SK-N-MC (cell line): ENCODE results near the gene AATK.

Experiments
- DNase-seq: peaks from one replicate; pipeline ENCODE4 v3.0.0-alpha.2; 2011; ENCODE audit warnings: low read depth, low spot score
- H3K27ac ChIP-seq: fragments of 200-600 bp; sonication (generic); 2 replicates; pipeline ENCODE4 v1.5.1; 2016; ENCODE audit warnings: mixed run types
- H3K36me3 ChIP-seq: fragments of 200-600 bp; sonication (generic); 2 replicates; pipeline ENCODE4 v1.6.1; 2017; ENCODE audit warnings: antibody characterized with exemption, low read length, mixed read lengths; ENCODE audit not compliant: insufficient read depth
- H3K4me3 ChIP-seq: fragments of 200-600 bp; sonication (generic); 2 replicates; pipeline ENCODE4 v1.5.1; 2016
- H3K9ac ChIP-seq: fragments of 200-600 bp; sonication (generic); 2 replicates; pipeline ENCODE4 v1.8.0; 2017; ENCODE audit warnings: mixed run types, mixed read lengths; ENCODE audit not compliant: insufficient read length
- H3K9me3 ChIP-seq: fragments of 200-600 bp; sonication (generic); 2 replicates; pipeline ENCODE4 v1.6.1; 2017; ENCODE audit warnings: low read depth, mild to moderate bottlenecking, antibody characterized with exemption, low read length, moderate library complexity, mixed read lengths
- EZH2 ChIP-seq: fragments of 200-600 bp; sonication (generic); IDR thresholded peaks from one replicate; pipeline ENCODE4 v1.6.1; 2017; ENCODE audit warnings: antibody characterized with exemption
- FOXP2 ChIP-seq: optimal IDR thresholded peaks from 2 replicates; pipeline ENCODE3; 2011; ENCODE audit warnings: mild to moderate bottlenecking, moderate library complexity; ENCODE audit not compliant: insufficient read depth; ENCODE audit errors: extremely low read length, control extremely low read depth
- POLR2AphosphoS5 ChIP-seq: IDR thresholded peaks from 2 replicates; pipeline ENCODE4 v1.6.1; 2012; ENCODE audit warnings: mild to moderate bottlenecking, low read depth, low read length, borderline replicate concordance

Gene AATK

GRCh38 chr17:81193051-81193410 is 27.0 kb upstream of the AATK start:
- no peaks in the 10 kb centered on the region for H3K9me3 ChIP-seq
- TF ChIP-seq POLR2AphosphoS5 (no peak), EZH2 (no peak), FOXP2 (no peak)
- no peak overlapping the region for H3K4me3 ChIP-seq
- H3K9ac ChIP-seq = no peak overlapping the region
- no peak overlapping the region for H3K27ac ChIP-seq
- H3K36me3 ChIP-seq = no peaks in the 10 kb centered on the region
- DNase-seq = no peak

GRCh38 chr17:81192386-81193050 is 26.5 kb upstream of the AATK start:
- Histone ChIP-seq H3K4me3 (no peak overlapping the region), H3K9ac (no peak overlapping the region), H3K9me3 (no peaks in the 10 kb centered on the region), H3K36me3 (no peaks in the 10 kb centered on the region), H3K27ac (no peak overlapping the region)
- TF ChIP-seq FOXP2 (no peak), EZH2 (no peak), POLR2AphosphoS5 (no peak)
- DNase-seq = no peak

DNA sequence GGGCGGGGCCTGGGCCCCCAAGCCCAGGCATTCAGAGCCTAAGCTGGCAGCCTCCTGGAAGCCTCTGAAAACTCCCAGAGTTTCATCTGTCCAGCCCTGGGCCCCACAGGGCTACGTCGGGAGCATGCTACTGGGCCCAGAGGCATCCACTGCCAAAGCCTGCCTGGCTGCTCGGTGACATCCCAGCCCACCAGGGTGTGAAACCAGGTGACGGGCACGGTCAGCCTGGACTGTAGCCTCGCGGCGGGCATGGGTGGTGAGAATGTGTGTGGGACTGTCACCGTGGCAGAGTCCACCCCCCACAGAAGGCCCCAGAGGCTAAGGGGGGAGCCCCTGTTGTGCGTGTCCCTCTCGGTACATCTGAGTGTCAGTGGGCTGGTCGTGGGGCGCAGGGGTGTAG is 25.6 kb upstream of the AATK start:
- Histone ChIP-seq H3K36me3 (no peaks in the 10 kb centered on the region), H3K4me3 (no peak overlapping the region)
- TF ChIP-seq FOXP2 (no peak), POLR2AphosphoS5 (no peak), EZH2 (no peak)

GRCh38 chr17:81191116-81191515 is 25.1 kb upstream of the AATK start:
- H3K27ac ChIP-seq = no peak overlapping the region
- DNase-seq = no peak
- no peaks in the 10 kb centered on the region for H3K36me3 ChIP-seq
- H3K9me3 ChIP-seq = no peaks in the 10 kb centered on the region
- TF ChIP-seq FOXP2 (no peak), POLR2AphosphoS5 (no peak), EZH2 (no peak)
- no peak overlapping the region for H3K9ac ChIP-seq
- no peak overlapping the region for H3K4me3 ChIP-seq

More for the DNA sequence above, 25.6 kb upstream of the AATK start:
- Histone ChIP-seq H3K9me3 (no peaks in the 10 kb centered on the region), H3K27ac (no peak overlapping the region), H3K9ac (no peak overlapping the region)
- no peak for DNase-seq

GRCh38 chr17:81190591-81190990 is 24.6 kb upstream of the AATK start:
- DNase-seq = no peak
- H3K4me3 ChIP-seq = no peak overlapping the region
- TF ChIP-seq FOXP2 (no peak), POLR2AphosphoS5 (no peak), EZH2 (no peak)
- H3K36me3 ChIP-seq = no peaks in the 10 kb centered on the region
- H3K27ac ChIP-seq = no peak overlapping the region
- no peaks in the 10 kb centered on the region for H3K9me3 ChIP-seq
- H3K9ac ChIP-seq = no peak overlapping the region

GRCh38 chr17:81189670-81190530 is 23.9 kb upstream of the AATK start:
- no peak for DNase-seq
- Histone ChIP-seq H3K9ac (no peak overlapping the region), H3K27ac (no peak overlapping the region), H3K9me3 (no peaks in the 10 kb centered on the region), H3K4me3 (no peak overlapping the region), H3K36me3 (no peaks in the 10 kb centered on the region)
- TF ChIP-seq POLR2AphosphoS5 = no peak
- TF ChIP-seq FOXP2 = no peak
- no peak for TF ChIP-seq EZH2

DNA sequence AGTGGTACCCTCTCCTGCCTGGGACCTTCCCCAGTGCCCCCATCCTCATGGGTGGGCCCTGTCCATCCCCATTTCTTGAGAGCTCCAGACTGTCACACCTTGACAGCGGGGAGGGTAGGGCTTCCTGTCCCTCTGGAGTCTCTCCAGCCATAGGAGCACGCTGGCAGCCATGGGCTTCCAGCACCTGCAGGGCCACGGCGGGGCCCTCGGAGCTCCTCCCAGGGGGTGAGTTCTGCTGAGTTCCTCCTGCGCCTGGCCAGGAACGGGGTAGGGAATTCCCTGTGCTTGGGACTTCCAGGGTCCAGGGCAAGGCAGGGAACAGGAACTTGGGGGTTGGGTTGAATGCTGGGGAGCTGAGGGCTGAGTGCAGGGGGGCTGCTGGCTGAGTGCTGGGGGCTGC is 23.0 kb upstream of the AATK start:
- no peaks in the 10 kb centered on the region for H3K36me3 ChIP-seq
- no peak for DNase-seq
- no peak overlapping the region for H3K4me3 ChIP-seq
- no peaks in the 10 kb centered on the region for H3K9me3 ChIP-seq
- TF ChIP-seq FOXP2 (no peak), EZH2 (no peak), POLR2AphosphoS5 (no peak)
- no peak overlapping the region for H3K9ac ChIP-seq
- no peak overlapping the region for H3K27ac ChIP-seq

GRCh38 chr17:81188491-81188840 is 22.4 kb upstream of the AATK start:
- Histone ChIP-seq H3K27ac (no peak overlapping the region), H3K36me3 (no peaks in the 10 kb centered on the region), H3K9ac (no peak overlapping the region), H3K4me3 (no peak overlapping the region), H3K9me3 (no peaks in the 10 kb centered on the region)
- TF ChIP-seq FOXP2 (no peak), EZH2 (no peak), POLR2AphosphoS5 (no peak)
- no peak for DNase-seq
